GM12878 (cell line): ENCODE data around the gene TMEM72. TPM values are rescaled to one million over a fixed set of nuclear protein-coding genes. Genes with fewer than 3 reads are reported as not detected.
A peak's percentile ranks its signal among the peaks of the same experiment; 100 is the strongest.

Experiments used
- ASH2L ChIP-seq: fragments of 300-600, 200-600 bp; sonication (generic); IDR thresholded peaks from 2 replicates; pipeline ENCODE4 v1.6.1; 2017; ENCODE audit warnings: low read depth, mild to moderate bottlenecking, borderline replicate concordance
- CREM ChIP-seq: IDR thresholded peaks from 2 replicates; pipeline ENCODE4 v1.6.1; 2014; ENCODE audit warnings: antibody characterized with exemption, low read depth
- E2F8 ChIP-seq: fragments of 450-650 bp; IDR thresholded peaks from 2 replicates; pipeline ENCODE4 v1.6.1; 2018; ENCODE audit warnings: mild to moderate bottlenecking, low read depth, moderate library complexity; ENCODE audit not compliant: partially characterized antibody
- FOXK2 ChIP-seq: fragments of 450-650 bp; IDR thresholded peaks from 2 replicates; pipeline ENCODE4 v1.6.1; 2017; ENCODE audit warnings: mild to moderate bottlenecking, moderate library complexity
- HSF1 ChIP-seq: fragments of 150-350 bp; IDR thresholded peaks from 2 replicates; pipeline ENCODE4 v1.6.1; 2014; ENCODE audit warnings: mild to moderate bottlenecking, low read depth, low read length
- IRF5 ChIP-seq: fragments of 450-650 bp; IDR thresholded peaks from 2 replicates; pipeline ENCODE4 v1.6.1; 2017; ENCODE audit warnings: borderline replicate concordance
- KDM1A ChIP-seq: fragments of 200-600 bp; sonication (generic); IDR thresholded peaks from 2 replicates; pipeline ENCODE4 v1.6.1; 2016; ENCODE audit warnings: borderline replicate concordance
- NFXL1 ChIP-seq: fragments of 450-650 bp; IDR thresholded peaks from 2 replicates; pipeline ENCODE4 v1.6.1; 2017; ENCODE audit warnings: antibody characterized with exemption, mild to moderate bottlenecking, borderline replicate concordance
- NFYB ChIP-seq: IDR thresholded peaks from 2 replicates; pipeline ENCODE4 v1.6.1; 2011; ENCODE audit warnings: low read depth, mild to moderate bottlenecking, low read length, improper control_type of control experiment, moderate library complexity; ENCODE audit not compliant: insufficient read depth
- RAD51 ChIP-seq: fragments of 450-650 bp; IDR thresholded peaks from 2 replicates; pipeline ENCODE4 v1.6.1; 2016; ENCODE audit warnings: moderate library complexity, mild to moderate bottlenecking, inconsistent platforms
- RUNX3 ChIP-seq: IDR thresholded peaks from 2 replicates; pipeline ENCODE4 v1.6.1; 2012; ENCODE audit warnings: low read length, inconsistent platforms
- SMC3 ChIP-seq: IDR thresholded peaks from 2 replicates; pipeline ENCODE4 v1.6.1; 2011; ENCODE audit warnings: low read length, improper control_type of control experiment, borderline replicate concordance
- TCF12 ChIP-seq: IDR thresholded peaks from 2 replicates; pipeline ENCODE4 v1.6.1; 2011; ENCODE audit warnings: low read depth, mild to moderate bottlenecking, low read length
- USF1 ChIP-seq: IDR thresholded peaks from 2 replicates; pipeline ENCODE4 v1.6.1; 2011; ENCODE audit warnings: borderline replicate concordance, low read depth, mild to moderate bottlenecking, moderate library complexity, mixed read lengths, low read length; ENCODE audit not compliant: insufficient read depth; ENCODE audit errors: extremely low read length
- polyA plus RNA-seq, 11 experiments: library from polyadenylated mRNA; depleted of rRNA in 4 of 11; unstranded in 6 of 11; stranded (reverse) in 5 of 11; fragments of >200 nt; fragmentation: Nextera tagmentation in 4 of 11; fragmentation: Illumina TruSeq in 1 of 11; extraction: Ambion mirVana in 4 of 11; extraction: Trizol in 1 of 11; gene quantifications; 1 replicate in 1 of 11; 2 replicates in 10 of 11; pipeline versions ENCODE4 v1.2.1 to v1.2.3, GENCODE V29; 2011 to 2016; ENCODE audit warnings: inconsistent platforms in 2 of 11, missing spikeins in 2 of 11, low read depth in 1 of 11
- total RNA-seq, 4 experiments: library from RNA; depleted of rRNA in 3 of 4; stranded (reverse); fragments of >200 nt in 3 of 4; fragmentation: Illumina TruSeq in 1 of 4; extraction: Trizol in 1 of 4; gene quantifications; 2 replicates each; pipeline versions ENCODE4 v1.2.1 to v1.2.3, GENCODE V29; 2013 to 2021
- TF ChIP-seq, protein P1 (sequence below): fragments of 450-650 bp; IDR thresholded peaks from 2 replicates; pipeline ENCODE4 v1.6.1; 2016; ENCODE audit warnings: mild to moderate bottlenecking
- TF ChIP-seq, protein P2 (sequence below): IDR thresholded peaks from 2 replicates; pipeline ENCODE4 v1.6.1; 2011; ENCODE audit warnings: low read depth, mild to moderate bottlenecking, low read length, moderate library complexity, borderline replicate concordance; ENCODE audit errors: extremely low read depth
- TF ChIP-seq, protein P3 (sequence below): fragments of 450-650 bp; IDR thresholded peaks from 2 replicates; pipeline ENCODE4 v1.6.1; 2016; ENCODE audit warnings: mild to moderate bottlenecking

Gene TMEM72
- total and polyA plus RNA-seq, 10 of the 15 experiments (the other 5 are each of a cell fraction or from before 2014, with no cell fraction given) = 0.12 TPM; not detected in 9

- TF ChIP-seq, protein P1, sequence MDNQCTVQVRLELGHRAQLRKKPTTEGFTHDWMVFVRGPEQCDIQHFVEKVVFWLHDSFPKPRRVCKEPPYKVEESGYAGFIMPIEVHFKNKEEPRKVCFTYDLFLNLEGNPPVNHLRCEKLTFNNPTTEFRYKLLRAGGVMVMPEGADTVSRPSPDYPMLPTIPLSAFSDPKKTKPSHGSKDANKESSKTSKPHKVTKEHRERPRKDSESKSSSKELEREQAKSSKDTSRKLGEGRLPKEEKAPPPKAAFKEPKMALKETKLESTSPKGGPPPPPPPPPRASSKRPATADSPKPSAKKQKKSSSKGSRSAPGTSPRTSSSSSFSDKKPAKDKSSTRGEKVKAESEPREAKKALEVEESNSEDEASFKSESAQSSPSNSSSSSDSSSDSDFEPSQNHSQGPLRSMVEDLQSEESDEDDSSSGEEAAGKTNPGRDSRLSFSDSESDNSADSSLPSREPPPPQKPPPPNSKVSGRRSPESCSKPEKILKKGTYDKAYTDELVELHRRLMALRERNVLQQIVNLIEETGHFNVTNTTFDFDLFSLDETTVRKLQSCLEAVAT = peak; percentile 54
- TF ChIP-seq HSF1 = no peak
- no peak for TF ChIP-seq KDM1A
- TF ChIP-seq CREM = no peak
- no peak for TF ChIP-seq ASH2L
- TF ChIP-seq, protein P2, sequence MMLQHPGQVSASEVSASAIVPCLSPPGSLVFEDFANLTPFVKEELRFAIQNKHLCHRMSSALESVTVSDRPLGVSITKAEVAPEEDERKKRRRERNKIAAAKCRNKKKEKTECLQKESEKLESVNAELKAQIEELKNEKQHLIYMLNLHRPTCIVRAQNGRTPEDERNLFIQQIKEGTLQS = no peak
- no peak for TF ChIP-seq RUNX3
- no peak for TF ChIP-seq NFYB
- no peak for TF ChIP-seq E2F8
- no peak for TF ChIP-seq NFXL1
- no peak for TF ChIP-seq USF1
- TF ChIP-seq TCF12 = 0 out of 2 replicates have a peak, but pooled peaks have one; percentile 35
- 0 out of 2 replicates have a peak, but pooled peaks have one; percentile 30 for TF ChIP-seq FOXK2
- no peak for TF ChIP-seq IRF5
- TF ChIP-seq RAD51 = no peak
- no peak for TF ChIP-seq SMC3
- TF ChIP-seq, protein P3, sequence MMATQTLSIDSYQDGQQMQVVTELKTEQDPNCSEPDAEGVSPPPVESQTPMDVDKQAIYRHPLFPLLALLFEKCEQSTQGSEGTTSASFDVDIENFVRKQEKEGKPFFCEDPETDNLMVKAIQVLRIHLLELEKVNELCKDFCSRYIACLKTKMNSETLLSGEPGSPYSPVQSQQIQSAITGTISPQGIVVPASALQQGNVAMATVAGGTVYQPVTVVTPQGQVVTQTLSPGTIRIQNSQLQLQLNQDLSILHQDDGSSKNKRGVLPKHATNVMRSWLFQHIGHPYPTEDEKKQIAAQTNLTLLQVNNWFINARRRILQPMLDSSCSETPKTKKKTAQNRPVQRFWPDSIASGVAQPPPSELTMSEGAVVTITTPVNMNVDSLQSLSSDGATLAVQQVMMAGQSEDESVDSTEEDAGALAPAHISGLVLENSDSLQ = peak; percentile 98
Measured at GRCh38 chr10:44978570-44979280, 67.6 kb downstream of the TMEM72 start, which contains the start of gene DEPP1 (continued).
